ENCODE measurements around the gene GAK.

GRCh38 chr4:949656-950055, 17.5 kb upstream of the GAK start:
- TF ChIP-seq CTCF (IDR thresholded peaks at IDR 0.05) (no peak), POLR2A (IDR thresholded peaks at IDR 0.05) (no peak), EP300 (IDR thresholded peaks at IDR 0.05; ENCODE audit: low read depth) (no peak)

All from transverse colon (tissue), 3 donors.